ENCODE results near the gene MYO3B. TPM values are rescaled to one million over a fixed set of nuclear protein-coding genes. Genes with fewer than 3 reads are reported as not detected.

MYO3B gene
- total and polyA plus RNA-seq, 12 donors, result 0.04 to 0.11 (median 0.06) TPM; not detected in 8

DNA sequence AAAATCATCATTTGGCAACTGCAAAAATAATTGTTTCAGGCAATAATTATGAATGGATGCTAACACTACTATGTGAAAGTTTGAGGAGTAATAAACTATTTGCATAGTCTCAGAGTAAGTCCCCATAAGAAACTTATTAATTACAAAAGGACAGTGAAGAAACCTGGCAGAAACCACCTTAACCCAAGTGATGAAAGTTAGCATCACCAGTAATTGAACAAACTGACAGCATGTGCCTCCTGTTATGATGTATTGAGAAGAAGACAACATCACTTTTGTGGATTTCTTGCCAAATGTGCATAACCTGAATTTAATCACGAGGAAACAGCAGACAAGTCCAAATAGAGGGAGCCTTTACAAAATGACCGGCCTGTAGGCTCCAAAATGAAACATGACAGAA is 353.9 kb downstream of the MYO3B start:
- TF ChIP-seq, protein P1, sequence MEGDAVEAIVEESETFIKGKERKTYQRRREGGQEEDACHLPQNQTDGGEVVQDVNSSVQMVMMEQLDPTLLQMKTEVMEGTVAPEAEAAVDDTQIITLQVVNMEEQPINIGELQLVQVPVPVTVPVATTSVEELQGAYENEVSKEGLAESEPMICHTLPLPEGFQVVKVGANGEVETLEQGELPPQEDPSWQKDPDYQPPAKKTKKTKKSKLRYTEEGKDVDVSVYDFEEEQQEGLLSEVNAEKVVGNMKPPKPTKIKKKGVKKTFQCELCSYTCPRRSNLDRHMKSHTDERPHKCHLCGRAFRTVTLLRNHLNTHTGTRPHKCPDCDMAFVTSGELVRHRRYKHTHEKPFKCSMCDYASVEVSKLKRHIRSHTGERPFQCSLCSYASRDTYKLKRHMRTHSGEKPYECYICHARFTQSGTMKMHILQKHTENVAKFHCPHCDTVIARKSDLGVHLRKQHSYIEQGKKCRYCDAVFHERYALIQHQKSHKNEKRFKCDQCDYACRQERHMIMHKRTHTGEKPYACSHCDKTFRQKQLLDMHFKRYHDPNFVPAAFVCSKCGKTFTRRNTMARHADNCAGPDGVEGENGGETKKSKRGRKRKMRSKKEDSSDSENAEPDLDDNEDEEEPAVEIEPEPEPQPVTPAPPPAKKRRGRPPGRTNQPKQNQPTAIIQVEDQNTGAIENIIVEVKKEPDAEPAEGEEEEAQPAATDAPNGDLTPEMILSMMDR (IDR thresholded peaks at IDR 0.05), result no peak
- no peak for TF ChIP-seq POLR2A (IDR thresholded peaks at IDR 0.05)
- no peak overlapping the region for H3K27ac ChIP-seq
- H3K4me1 ChIP-seq (replicated peaks in 1 of 2), result peaks cover 0 to 11% of the 10 kb centered on the region in 2 donors
- no peak for DNase-seq
- no peaks in the 10 kb centered on the region for H3K27me3 ChIP-seq
- H3K9me3 ChIP-seq (replicated peaks in 1 of 3), result no peaks in the 10 kb centered on the region
- no peak overlapping the region for H3K4me3 ChIP-seq
- WGBS, 4 donors, result 76 to 87% (median 81%) methylated on average over 2 of the region's 2 CpGs
- H3K36me3 ChIP-seq (replicated peaks in 1 of 2), result no peaks in the 10 kb centered on the region
- intact Hi-C loops (cut with DNase I), result no loop called here

DNA sequence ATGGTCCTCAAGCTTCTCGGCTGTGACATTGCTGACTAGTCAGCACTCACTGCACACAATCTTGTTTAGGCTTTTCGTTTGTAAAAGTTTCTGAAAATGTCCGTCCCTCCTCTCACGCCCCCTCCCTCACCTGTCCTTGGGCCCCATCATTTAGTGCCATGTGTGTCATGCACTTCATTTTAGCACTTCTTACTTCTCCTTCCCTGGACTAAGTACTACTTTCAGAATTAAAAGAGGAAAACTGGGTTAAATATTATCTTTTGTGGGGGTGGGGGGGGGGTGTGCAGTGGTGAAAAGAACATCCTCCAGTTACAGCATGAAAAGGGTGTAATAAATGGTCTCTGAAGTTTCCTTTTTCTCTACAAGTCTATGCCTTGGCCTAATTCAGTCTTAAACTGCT is 355.2 kb downstream of the MYO3B start:
- H3K36me3 ChIP-seq (replicated peaks in 1 of 2), result no peaks in the 10 kb centered on the region
- intact Hi-C loops (cut with DNase I), result no loop called here
- no peaks in the 10 kb centered on the region for H3K9me3 ChIP-seq (replicated peaks in 1 of 3)
- H3K4me3 ChIP-seq, result no peak overlapping the region
- H3K27ac ChIP-seq, result no peak overlapping the region
- H3K27me3 ChIP-seq, result no peaks in the 10 kb centered on the region
- peaks cover 0 to 11% of the 10 kb centered on the region in 2 donors for H3K4me1 ChIP-seq (replicated peaks in 1 of 2)
- TF ChIP-seq, protein P1 (IDR thresholded peaks at IDR 0.05), result no peak
- no peak for DNase-seq
- WGBS, 4 donors, result 74 to 84% (median 80%) methylated on average over 4 of the region's 4 CpGs

DNA sequence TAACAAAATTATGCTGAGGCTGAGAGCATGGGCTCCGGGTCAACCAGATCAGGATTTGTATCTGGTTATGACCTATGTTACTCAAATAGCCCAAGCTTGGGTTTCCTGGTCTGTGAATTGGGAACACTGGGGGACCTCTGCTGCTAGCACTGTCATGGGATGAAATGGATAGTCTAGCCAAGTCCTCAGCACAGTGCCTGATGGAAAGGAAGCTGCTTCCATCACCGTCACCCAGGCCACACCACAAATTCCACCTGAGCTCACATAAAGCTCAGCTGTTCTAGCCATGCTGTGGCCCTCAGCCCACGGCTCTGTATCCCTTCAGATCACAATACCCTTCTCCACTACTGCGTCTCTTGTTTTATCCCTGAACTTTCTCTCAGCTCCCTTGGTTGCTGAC is 357.6 kb downstream of the MYO3B start:
- intact Hi-C loops (cut with DNase I), result no loop called here
- TF ChIP-seq, protein P1 (IDR thresholded peaks at IDR 0.05), result no peak
- no peak for TF ChIP-seq POLR2A (IDR thresholded peaks at IDR 0.05)
- Histone ChIP-seq H3K27ac (peak overlapping the region in 1 of 5 donors; percentile 22), H3K27me3 (peaks cover 3% of the 10 kb centered on the region), H3K36me3 (replicated peaks in 1 of 2) (no peaks in the 10 kb centered on the region), H3K4me1 (replicated peaks in 1 of 2) (peaks cover 0 to under 1% of the 10 kb centered on the region in 2 donors), H3K9me3 (replicated peaks in 1 of 3) (no peaks in the 10 kb centered on the region), H3K4me3 (no peak overlapping the region)
- WGBS, 4 donors, result 83 to 90% (median 86%) methylated on average over 4 of the region's 4 CpGs
- DNase-seq, result peak in 1 of 7 donors; percentile 58

DNA sequence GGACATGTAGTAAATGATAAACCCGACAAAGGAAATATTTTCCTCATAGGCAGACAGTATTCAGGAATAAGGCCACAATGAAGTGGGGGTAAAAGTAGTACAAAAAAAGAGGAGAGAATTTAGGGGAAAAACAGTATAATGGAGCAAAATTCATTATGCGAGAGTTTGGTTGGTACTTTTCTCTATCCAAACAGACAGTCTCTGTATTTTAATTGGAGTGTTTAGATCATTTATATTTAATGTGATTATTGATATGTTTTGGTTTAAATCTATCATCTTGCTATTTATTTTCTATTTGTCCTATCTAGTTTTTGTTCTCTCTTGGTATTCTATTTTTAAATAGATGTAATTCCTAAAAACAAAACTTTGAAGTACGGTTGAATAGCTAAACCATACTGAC is 366.9 kb downstream of the MYO3B start:
- intact Hi-C loops (cut with DNase I), result no loop called here
- TF ChIP-seq POLR2A (IDR thresholded peaks at IDR 0.05), result no peak
- TF ChIP-seq, protein P1 (IDR thresholded peaks at IDR 0.05), result no peak
- 90 to 99% (median 95%) methylated on average over 3 of the region's 3 CpGs for WGBS, 4 donors

More for the DNA sequence above, 366.9 kb downstream of the MYO3B start:
- H3K4me3 ChIP-seq, result no peak overlapping the region
- H3K27ac ChIP-seq, result no peak overlapping the region
- DNase-seq, result no peak
- H3K9me3 ChIP-seq (replicated peaks in 1 of 3), result peaks cover 0 to 5% (median 0%) of the 10 kb centered on the region in 3 donors
- H3K36me3 ChIP-seq (replicated peaks in 1 of 2), result no peaks in the 10 kb centered on the region
- H3K27me3 ChIP-seq, result peaks cover 3% of the 10 kb centered on the region
- no peaks in the 10 kb centered on the region for H3K4me1 ChIP-seq (replicated peaks in 1 of 2)
